OCI-LY1 (cell line): Measurements from ENCODE around the gene EBPL.
A peak's percentile ranks its signal among the peaks of the same experiment; 100 is the strongest.
"Not testable (repeated sequence)": the region's sequence is repeated elsewhere in the genome, so short reads cannot be mapped to it uniquely, and the experiment has no call there.

Source experiments
- H2AFZ ChIP-seq: fragments of 200-600 bp; sonication (generic), shearing (Covaris generic); 2 replicates; pipeline ENCODE4 v1.6.0; 2014; ENCODE audit warnings: antibody characterized with exemption, mild to moderate bottlenecking, low read length
- H3F3A ChIP-seq: fragments of 200-600 bp; sonication (generic), shearing (Covaris generic); 2 replicates; pipeline ENCODE4 v1.6.0; 2014; ENCODE audit warnings: mild to moderate bottlenecking, antibody characterized with exemption, low read length, moderate library complexity; ENCODE audit not compliant: insufficient read depth
- H3K27ac ChIP-seq: fragments of 200-600 bp; sonication (generic); 2 replicates; pipeline ENCODE4 v1.5.1; 2014; ENCODE audit warnings: low read length, mixed run types, mild to moderate bottlenecking, low read depth; ENCODE audit not compliant: poor library complexity, severe bottlenecking
- H3K27me3 ChIP-seq: fragments of 200-600 bp; sonication (generic); 2 replicates; pipeline ENCODE4 v1.6.0; 2014; ENCODE audit warnings: antibody characterized with exemption, mild to moderate bottlenecking, low read length, moderate library complexity; ENCODE audit not compliant: insufficient read depth
- H3K36me3 ChIP-seq: fragments of 200-600 bp; sonication (generic); 2 replicates; pipeline ENCODE4 v1.6.1; 2014; ENCODE audit warnings: mild to moderate bottlenecking, antibody characterized with exemption, low read length, moderate library complexity, mixed read lengths; ENCODE audit not compliant: insufficient read depth
- H3K4me1 ChIP-seq: fragments of 200-600 bp; sonication (generic); 2 replicates; pipeline ENCODE4 v1.5.1; 2014; ENCODE audit warnings: mild to moderate bottlenecking, low read length, moderate library complexity; ENCODE audit not compliant: insufficient read depth, severe bottlenecking
- H3K4me2 ChIP-seq: fragments of 200-600 bp; sonication (generic), shearing (Covaris generic); 2 replicates; pipeline ENCODE4 v1.6.1; 2014; ENCODE audit warnings: low read length
- H3K4me3 ChIP-seq: fragments of 200-600 bp; sonication (generic); 2 replicates; pipeline ENCODE4 v1.5.1; 2014; ENCODE audit warnings: low read length, low read depth, mild to moderate bottlenecking, mixed read lengths; ENCODE audit not compliant: poor library complexity, severe bottlenecking
- H3K79me2 ChIP-seq: fragments of 200-600 bp; shearing (Covaris generic); 2 replicates; pipeline ENCODE4 v1.6.1; 2016; ENCODE audit warnings: mixed run types, low read length, mixed read lengths; ENCODE audit not compliant: insufficient read depth
- H3K9ac ChIP-seq: fragments of 200-600 bp; sonication (generic), shearing (Covaris generic); 2 replicates; pipeline ENCODE4 v1.6.1; 2014; ENCODE audit warnings: mild to moderate bottlenecking, low read length, mixed read lengths
- H3K9me2 ChIP-seq: fragments of 200-600 bp; sonication (generic), shearing (Covaris generic); 2 replicates; pipeline ENCODE4 v1.6.1; 2014; ENCODE audit warnings: low read depth, mild to moderate bottlenecking, low read length, mixed read lengths
- H3K9me3 ChIP-seq: fragments of 200-600 bp; shearing (Covaris generic); 2 replicates; pipeline ENCODE4 v1.6.1; 2014; ENCODE audit warnings: low read length, mixed read lengths
- H4K20me1 ChIP-seq: fragments of 200-600 bp; sonication (generic), shearing (Covaris generic); 2 replicates; pipeline ENCODE4 v1.6.0; 2016; ENCODE audit warnings: mild to moderate bottlenecking, low read length; ENCODE audit not compliant: insufficient read depth
- EZH2 ChIP-seq: fragments of 200-600 bp; sonication (generic), shearing (Covaris generic); IDR thresholded peaks from 2 replicates; pipeline ENCODE4 v1.8.0; 2017; ENCODE audit warnings: borderline replicate concordance, mixed run types, mild to moderate bottlenecking, antibody characterized with exemption, low read length, moderate library complexity, mixed read lengths
- TF ChIP-seq, protein P1 (sequence below): fragments of 200-600 bp; sonication (generic), shearing (Covaris generic); IDR thresholded peaks from 2 replicates; pipeline ENCODE4 v1.5.1; 2017; ENCODE audit warnings: mild to moderate bottlenecking, antibody characterized with exemption, low read length, moderate library complexity, mixed read lengths

The EBPL gene

GRCh38 chr13:49620170-49620621 lies 71.1 kb downstream of the EBPL start:
- peak overlapping the region; percentile 52 for H3K4me3 ChIP-seq
- H3K27me3 ChIP-seq = no peaks in the 10 kb centered on the region
- no peaks in the 10 kb centered on the region for H4K20me1 ChIP-seq
- no peaks in the 10 kb centered on the region for H3K79me2 ChIP-seq
- peak overlapping the region; percentile 58; the same call in 1 of the 2 replicates for H2AFZ ChIP-seq
- no peaks in the 10 kb centered on the region for H3K36me3 ChIP-seq
- no peaks in the 10 kb centered on the region for H3F3A ChIP-seq
- peak overlapping the region; percentile 80 for H3K27ac ChIP-seq
- no peak for TF ChIP-seq EZH2
- TF ChIP-seq, protein P1, sequence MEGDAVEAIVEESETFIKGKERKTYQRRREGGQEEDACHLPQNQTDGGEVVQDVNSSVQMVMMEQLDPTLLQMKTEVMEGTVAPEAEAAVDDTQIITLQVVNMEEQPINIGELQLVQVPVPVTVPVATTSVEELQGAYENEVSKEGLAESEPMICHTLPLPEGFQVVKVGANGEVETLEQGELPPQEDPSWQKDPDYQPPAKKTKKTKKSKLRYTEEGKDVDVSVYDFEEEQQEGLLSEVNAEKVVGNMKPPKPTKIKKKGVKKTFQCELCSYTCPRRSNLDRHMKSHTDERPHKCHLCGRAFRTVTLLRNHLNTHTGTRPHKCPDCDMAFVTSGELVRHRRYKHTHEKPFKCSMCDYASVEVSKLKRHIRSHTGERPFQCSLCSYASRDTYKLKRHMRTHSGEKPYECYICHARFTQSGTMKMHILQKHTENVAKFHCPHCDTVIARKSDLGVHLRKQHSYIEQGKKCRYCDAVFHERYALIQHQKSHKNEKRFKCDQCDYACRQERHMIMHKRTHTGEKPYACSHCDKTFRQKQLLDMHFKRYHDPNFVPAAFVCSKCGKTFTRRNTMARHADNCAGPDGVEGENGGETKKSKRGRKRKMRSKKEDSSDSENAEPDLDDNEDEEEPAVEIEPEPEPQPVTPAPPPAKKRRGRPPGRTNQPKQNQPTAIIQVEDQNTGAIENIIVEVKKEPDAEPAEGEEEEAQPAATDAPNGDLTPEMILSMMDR = no peak
- H3K4me1 ChIP-seq = peaks cover 33% of the 10 kb centered on the region
- peak overlapping the region; percentile 73 for H3K4me2 ChIP-seq
- no peaks in the 10 kb centered on the region for H3K9me2 ChIP-seq
- peak overlapping the region; percentile 55 for H3K9ac ChIP-seq
- H3K9me3 ChIP-seq = no peaks in the 10 kb centered on the region

DNA sequence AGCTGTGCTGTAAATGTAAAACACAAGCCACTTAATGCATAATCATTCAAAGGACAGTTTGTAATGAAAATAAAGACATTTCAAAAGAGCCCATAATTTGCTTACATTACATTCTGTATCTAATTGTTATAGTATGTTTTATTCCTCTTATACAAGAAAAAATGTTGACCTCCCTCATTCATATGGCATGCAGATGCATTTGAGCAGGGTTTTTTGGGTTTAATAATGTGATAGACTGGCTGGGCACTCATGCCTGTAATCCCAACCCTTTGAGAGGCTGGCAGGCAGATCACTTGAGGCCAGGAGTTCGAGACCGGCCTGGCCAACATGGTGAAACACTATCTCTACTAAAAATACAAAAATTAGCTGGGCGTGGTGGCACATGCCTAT lies 74.6 kb downstream of the EBPL start:
- peak overlapping the region; percentile 23; the same call in 1 of the 2 replicates for H2AFZ ChIP-seq

GRCh38 chr13:49615836-49616675 lies 75.2 kb downstream of the EBPL start:
- Histone ChIP-seq H3F3A (no peaks in the 10 kb centered on the region), H4K20me1 (no peaks in the 10 kb centered on the region), H3K4me1 (peaks cover 13% of the 10 kb centered on the region), H3K9me2 (no peaks in the 10 kb centered on the region), H3K79me2 (no peaks in the 10 kb centered on the region), H3K27ac (no peak overlapping the region), H3K4me2 (no peak overlapping the region), H3K27me3 (no peaks in the 10 kb centered on the region), H3K9me3 (no peaks in the 10 kb centered on the region), H2AFZ (peak overlapping the region; percentile 23; the same call in 1 of the 2 replicates), H3K36me3 (no peaks in the 10 kb centered on the region), H3K9ac (no peak overlapping the region), H3K4me3 (no peak overlapping the region)
- no peak for TF ChIP-seq EZH2
- TF ChIP-seq, protein P1 = no peak

More for the DNA sequence above, 74.6 kb downstream of the EBPL start:
- Histone ChIP-seq H4K20me1 (no peaks in the 10 kb centered on the region), H3K9me2 (no peaks in the 10 kb centered on the region), H3K4me2 (no peak overlapping the region), H3K27ac (no peak overlapping the region), H3F3A (no peaks in the 10 kb centered on the region), H3K4me3 (no peak overlapping the region), H3K36me3 (no peaks in the 10 kb centered on the region), H3K9ac (no peak overlapping the region), H3K27me3 (no peaks in the 10 kb centered on the region), H3K9me3 (no peaks in the 10 kb centered on the region), H3K79me2 (no peaks in the 10 kb centered on the region), H3K4me1 (peaks cover 15% of the 10 kb centered on the region)
- TF ChIP-seq, protein P1 = no peak
- TF ChIP-seq EZH2 = no peak

DNA sequence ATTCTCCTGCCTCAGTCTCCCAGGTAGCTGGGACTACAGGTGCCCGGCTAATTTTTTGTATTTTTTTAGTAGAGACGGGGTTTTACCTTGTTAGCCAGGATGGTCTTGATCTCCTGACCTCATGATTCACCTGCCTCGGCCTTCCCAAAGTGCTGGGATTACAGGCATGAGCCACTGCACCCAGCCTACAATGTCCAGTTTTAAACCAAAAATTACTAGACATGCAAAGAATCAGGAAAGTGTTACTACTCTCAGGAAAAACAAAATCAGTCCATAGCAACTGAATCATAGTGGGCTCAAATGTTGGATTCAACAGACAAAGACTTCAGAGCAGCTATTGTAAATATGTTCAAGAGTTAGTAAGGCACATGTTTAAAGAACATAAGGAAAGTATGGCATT lies 79.2 kb downstream of the EBPL start:
- H3K9me3 ChIP-seq, H2AFZ ChIP-seq, H3K36me3 ChIP-seq, H3K27ac ChIP-seq, H3K9ac ChIP-seq, H3K4me2 ChIP-seq, H3F3A ChIP-seq, H4K20me1 ChIP-seq, H3K79me2 ChIP-seq, H3K4me3 ChIP-seq, H3K27me3 ChIP-seq, H3K9me2 ChIP-seq: not testable (repeated sequence)
- peaks cover 19% of the 10 kb centered on the region for H3K4me1 ChIP-seq
